H1 (cell line): ENCODE results near the gene ARHGAP5. TPM values are rescaled to one million over a fixed set of nuclear protein-coding genes. Genes with fewer than 3 reads are reported as not detected.

Source experiments
- CBX8 ChIP-seq: fragments of 300-800, 300-1000 bp; sonication (generic); IDR thresholded peaks from 2 replicates; pipeline ENCODE4 v1.7.1; 2016; ENCODE audit warnings: low read depth, low read length, borderline replicate concordance
- RAD21 ChIP-seq, 2 experiments: IDR thresholded peaks in 1 of 2; conservative IDR thresholded peaks in 1 of 2; 2 replicates each; pipeline ENCODE4 v1.6.1; 2011; ENCODE audit warnings: low read depth in 2 of 2, low read length in 2 of 2, improper control_type of control experiment in 1 of 2, inconsistent platforms in 1 of 2, mild to moderate bottlenecking in 1 of 2, moderate library complexity in 1 of 2
- polyA plus RNA-seq, 7 experiments: library from polyadenylated mRNA; depleted of rRNA in 3 of 7; stranded (reverse) in 5 of 7; unstranded in 2 of 7; fragments of >200 nt in 5 of 7; fragments of 200-250 nt in 2 of 7; gene quantifications; 1 replicate in 5 of 7; 2 replicates in 1 of 7; 4 replicates in 1 of 7; pipeline versions ENCODE4 v1.2.1 to v1.2.3, GENCODE V29; 2011 to 2013; ENCODE audit warnings: missing spikeins in 2 of 7, mixed read lengths in 2 of 7
- total RNA-seq: library from RNA; stranded (reverse); fragmentation: NEBNext Ultra II Directional; extraction: Animal tissue kit (Norgen Biotek cat#: 25700); gene quantifications from 2 replicates; pipeline ENCODE4 v1.2.1, GENCODE V29; 2021
- TF ChIP-seq, protein P1 (sequence below): fragments of 300-600 bp; sonication (generic); IDR thresholded peaks from 2 replicates; pipeline ENCODE4 v1.7.1; 2012; ENCODE audit warnings: low read length, moderate library complexity, mild to moderate bottlenecking, inconsistent platforms; ENCODE audit not compliant: insufficient replicate concordance

ARHGAP5 gene
- total and polyA plus RNA-seq, 2 of the 8 experiments (the other 6 are each of a cell fraction or from before 2014, with no cell fraction given), result 7.8 to 77.3 TPM

DNA sequence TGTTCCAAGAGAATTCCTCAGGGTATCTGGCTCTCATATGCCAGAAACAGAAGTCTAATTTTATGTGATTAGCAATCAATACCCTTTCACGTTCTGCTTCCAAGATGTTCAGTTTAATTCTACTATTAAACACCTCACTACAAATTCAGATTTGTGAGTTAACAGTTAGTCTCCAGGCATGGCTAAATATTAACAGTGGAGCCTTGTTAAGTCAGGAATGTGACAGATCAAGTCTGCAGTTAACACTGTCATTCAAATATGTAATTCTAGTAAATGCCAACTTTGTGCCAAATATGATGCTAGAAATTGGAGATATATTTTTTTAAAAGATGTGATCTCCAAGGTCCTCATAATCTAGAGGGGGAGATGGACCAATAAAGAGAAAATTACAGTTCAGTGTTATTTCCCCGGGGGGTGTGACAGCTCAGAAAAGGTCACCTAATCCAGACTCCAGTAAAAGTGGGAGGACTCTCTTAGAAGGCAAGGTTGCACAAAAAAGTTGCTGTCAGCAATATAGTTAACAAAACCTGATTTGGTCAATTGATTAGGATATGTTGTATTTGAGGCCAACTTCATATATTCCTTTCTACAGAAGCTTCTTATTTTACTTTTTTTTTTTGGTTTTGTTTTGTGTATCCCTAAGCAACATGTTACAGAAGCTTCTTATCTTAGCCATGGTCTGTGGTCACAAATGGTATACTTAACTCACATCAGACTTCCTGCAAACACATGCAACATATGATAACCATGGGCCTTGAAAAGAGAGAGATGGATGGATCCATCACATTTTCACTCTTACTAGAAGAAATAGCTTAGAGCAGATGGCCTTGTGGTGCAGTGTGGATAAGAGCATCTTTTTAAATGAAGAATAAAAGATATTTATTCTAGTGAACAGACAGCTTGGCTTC lies 106.3 kb downstream of the ARHGAP5 start (continued):
- TF ChIP-seq, protein P1, sequence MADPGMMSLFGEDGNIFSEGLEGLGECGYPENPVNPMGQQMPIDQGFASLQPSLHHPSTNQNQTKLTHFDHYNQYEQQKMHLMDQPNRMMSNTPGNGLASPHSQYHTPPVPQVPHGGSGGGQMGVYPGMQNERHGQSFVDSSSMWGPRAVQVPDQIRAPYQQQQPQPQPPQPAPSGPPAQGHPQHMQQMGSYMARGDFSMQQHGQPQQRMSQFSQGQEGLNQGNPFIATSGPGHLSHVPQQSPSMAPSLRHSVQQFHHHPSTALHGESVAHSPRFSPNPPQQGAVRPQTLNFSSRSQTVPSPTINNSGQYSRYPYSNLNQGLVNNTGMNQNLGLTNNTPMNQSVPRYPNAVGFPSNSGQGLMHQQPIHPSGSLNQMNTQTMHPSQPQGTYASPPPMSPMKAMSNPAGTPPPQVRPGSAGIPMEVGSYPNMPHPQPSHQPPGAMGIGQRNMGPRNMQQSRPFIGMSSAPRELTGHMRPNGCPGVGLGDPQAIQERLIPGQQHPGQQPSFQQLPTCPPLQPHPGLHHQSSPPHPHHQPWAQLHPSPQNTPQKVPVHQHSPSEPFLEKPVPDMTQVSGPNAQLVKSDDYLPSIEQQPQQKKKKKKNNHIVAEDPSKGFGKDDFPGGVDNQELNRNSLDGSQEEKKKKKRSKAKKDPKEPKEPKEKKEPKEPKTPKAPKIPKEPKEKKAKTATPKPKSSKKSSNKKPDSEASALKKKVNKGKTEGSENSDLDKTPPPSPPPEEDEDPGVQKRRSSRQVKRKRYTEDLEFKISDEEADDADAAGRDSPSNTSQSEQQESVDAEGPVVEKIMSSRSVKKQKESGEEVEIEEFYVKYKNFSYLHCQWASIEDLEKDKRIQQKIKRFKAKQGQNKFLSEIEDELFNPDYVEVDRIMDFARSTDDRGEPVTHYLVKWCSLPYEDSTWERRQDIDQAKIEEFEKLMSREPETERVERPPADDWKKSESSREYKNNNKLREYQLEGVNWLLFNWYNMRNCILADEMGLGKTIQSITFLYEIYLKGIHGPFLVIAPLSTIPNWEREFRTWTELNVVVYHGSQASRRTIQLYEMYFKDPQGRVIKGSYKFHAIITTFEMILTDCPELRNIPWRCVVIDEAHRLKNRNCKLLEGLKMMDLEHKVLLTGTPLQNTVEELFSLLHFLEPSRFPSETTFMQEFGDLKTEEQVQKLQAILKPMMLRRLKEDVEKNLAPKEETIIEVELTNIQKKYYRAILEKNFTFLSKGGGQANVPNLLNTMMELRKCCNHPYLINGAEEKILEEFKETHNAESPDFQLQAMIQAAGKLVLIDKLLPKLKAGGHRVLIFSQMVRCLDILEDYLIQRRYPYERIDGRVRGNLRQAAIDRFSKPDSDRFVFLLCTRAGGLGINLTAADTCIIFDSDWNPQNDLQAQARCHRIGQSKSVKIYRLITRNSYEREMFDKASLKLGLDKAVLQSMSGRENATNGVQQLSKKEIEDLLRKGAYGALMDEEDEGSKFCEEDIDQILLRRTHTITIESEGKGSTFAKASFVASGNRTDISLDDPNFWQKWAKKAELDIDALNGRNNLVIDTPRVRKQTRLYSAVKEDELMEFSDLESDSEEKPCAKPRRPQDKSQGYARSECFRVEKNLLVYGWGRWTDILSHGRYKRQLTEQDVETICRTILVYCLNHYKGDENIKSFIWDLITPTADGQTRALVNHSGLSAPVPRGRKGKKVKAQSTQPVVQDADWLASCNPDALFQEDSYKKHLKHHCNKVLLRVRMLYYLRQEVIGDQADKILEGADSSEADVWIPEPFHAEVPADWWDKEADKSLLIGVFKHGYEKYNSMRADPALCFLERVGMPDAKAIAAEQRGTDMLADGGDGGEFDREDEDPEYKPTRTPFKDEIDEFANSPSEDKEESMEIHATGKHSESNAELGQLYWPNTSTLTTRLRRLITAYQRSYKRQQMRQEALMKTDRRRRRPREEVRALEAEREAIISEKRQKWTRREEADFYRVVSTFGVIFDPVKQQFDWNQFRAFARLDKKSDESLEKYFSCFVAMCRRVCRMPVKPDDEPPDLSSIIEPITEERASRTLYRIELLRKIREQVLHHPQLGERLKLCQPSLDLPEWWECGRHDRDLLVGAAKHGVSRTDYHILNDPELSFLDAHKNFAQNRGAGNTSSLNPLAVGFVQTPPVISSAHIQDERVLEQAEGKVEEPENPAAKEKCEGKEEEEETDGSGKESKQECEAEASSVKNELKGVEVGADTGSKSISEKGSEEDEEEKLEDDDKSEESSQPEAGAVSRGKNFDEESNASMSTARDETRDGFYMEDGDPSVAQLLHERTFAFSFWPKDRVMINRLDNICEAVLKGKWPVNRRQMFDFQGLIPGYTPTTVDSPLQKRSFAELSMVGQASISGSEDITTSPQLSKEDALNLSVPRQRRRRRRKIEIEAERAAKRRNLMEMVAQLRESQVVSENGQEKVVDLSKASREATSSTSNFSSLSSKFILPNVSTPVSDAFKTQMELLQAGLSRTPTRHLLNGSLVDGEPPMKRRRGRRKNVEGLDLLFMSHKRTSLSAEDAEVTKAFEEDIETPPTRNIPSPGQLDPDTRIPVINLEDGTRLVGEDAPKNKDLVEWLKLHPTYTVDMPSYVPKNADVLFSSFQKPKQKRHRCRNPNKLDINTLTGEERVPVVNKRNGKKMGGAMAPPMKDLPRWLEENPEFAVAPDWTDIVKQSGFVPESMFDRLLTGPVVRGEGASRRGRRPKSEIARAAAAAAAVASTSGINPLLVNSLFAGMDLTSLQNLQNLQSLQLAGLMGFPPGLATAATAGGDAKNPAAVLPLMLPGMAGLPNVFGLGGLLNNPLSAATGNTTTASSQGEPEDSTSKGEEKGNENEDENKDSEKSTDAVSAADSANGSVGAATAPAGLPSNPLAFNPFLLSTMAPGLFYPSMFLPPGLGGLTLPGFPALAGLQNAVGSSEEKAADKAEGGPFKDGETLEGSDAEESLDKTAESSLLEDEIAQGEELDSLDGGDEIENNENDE, result no peak
- TF ChIP-seq CBX8 (no peak), RAD21 (IDR thresholded peaks at IDR 0.05 in 1 of 2, conservative IDR thresholded peaks at IDR 0.05 in 1 of 2; ENCODE audit: low read depth in 2 of 2, low read length in 2 of 2) (no peak)
